ENCODE data around the gene PHIP. TPM values are rescaled to one million over a fixed set of nuclear protein-coding genes. Genes with fewer than 3 reads are reported as not detected.

PHIP gene
- total RNA-seq, 1 donor from 2014 or later = 32.0 TPM

DNA sequence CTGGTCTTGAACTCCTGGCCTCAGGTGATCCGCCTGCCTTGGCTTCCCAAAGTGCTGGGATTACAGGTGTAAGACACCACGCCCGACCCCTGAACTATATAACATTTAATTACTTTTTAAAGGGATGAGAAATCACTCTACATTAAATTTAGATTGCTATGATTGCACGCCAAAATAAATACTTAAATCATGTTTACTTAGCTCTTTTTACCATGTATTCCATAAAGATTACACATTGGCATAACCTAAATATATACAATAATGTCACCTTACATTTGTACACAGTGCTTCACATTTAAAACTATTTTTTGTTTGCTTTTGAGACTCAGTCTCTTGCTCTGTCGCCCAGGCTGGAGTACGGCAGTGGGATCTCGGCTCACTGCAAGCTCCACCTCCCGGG is 124.3 kb downstream of the PHIP start:
- peaks cover 86% of the 10 kb centered on the region for H3K36me3 ChIP-seq
- no peak overlapping the region for H3K4me3 ChIP-seq
- DNase-seq = no peak
- no peak for ATAC-seq
- intact Hi-C loops (cut with DNase I) = no loop called here
- H3K9me3 ChIP-seq = no peaks in the 10 kb centered on the region
- H3K4me1 ChIP-seq = no peaks in the 10 kb centered on the region
- no peak for TF ChIP-seq CTCF (IDR thresholded peaks at IDR 0.05)
- H3K27ac ChIP-seq = no peak overlapping the region
- H3K27me3 ChIP-seq = no peaks in the 10 kb centered on the region

DNA sequence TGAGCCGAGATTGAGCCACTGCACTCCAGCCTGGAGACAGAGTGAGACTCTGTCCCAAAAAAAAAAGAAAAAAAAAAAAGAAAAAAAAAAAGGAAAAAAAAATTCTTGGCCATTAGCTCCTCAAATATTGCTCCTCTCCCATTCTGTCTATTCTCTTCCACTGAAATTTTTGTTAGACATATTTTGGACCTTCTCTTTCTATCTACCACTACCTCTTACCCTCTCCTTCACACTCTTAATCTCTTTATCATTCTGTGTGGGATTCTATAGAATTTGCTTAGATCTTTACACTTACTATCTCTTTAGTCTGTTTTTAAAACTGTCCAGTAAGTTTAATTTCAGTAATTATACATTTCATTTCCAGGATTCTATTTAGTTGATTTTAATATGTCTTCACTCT is 125.7 kb downstream of the PHIP start:
- H3K4me3 ChIP-seq = no peak overlapping the region
- intact Hi-C loops (cut with DNase I) = no loop called here
- no peak overlapping the region for H3K27ac ChIP-seq
- ATAC-seq (no peak), DNase-seq (no peak)
- H3K4me1 ChIP-seq = no peaks in the 10 kb centered on the region
- no peak for TF ChIP-seq CTCF (IDR thresholded peaks at IDR 0.05)
- H3K9me3 ChIP-seq = no peaks in the 10 kb centered on the region
- H3K27me3 ChIP-seq = no peaks in the 10 kb centered on the region
- peaks cover 80% of the 10 kb centered on the region for H3K36me3 ChIP-seq

- no peak for TF ChIP-seq CTCF (IDR thresholded peaks at IDR 0.05)
- Histone ChIP-seq H3K4me3 (no peak overlapping the region), H3K27me3 (no peaks in the 10 kb centered on the region), H3K36me3 (peaks cover 81% of the 10 kb centered on the region), H3K4me1 (no peaks in the 10 kb centered on the region), H3K27ac (no peak overlapping the region), H3K9me3 (no peaks in the 10 kb centered on the region)
- DNase-seq (no peak), ATAC-seq (no peak)
- intact Hi-C loops (cut with DNase I) = no loop called here
Observed at GRCh38 chr6:78948785-78949184, 129.3 kb downstream of the PHIP start.

DNA sequence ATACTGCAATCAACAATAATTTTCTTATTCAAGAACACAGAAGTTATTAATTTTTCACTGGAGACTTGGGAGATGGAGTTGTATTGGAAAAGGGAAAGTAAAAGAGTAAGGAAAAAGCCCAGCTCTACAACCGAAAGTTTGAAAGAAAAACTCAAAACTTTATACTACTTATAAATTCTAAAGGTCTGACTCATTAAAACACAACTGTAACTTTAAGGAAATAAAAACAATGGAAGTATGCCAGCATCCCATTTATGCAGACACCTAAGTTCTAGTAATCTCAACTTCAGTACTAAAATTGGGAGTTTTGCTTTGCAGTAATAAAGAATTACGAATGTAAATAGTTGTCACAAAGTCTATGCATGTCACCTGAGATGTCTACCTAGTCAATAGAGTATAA is 130.1 kb downstream of the PHIP start:
- ATAC-seq = no peak
- TF ChIP-seq CTCF (IDR thresholded peaks at IDR 0.05) = no peak
- Histone ChIP-seq H3K4me3 (no peak overlapping the region), H3K27ac (no peak overlapping the region), H3K36me3 (peaks cover 81% of the 10 kb centered on the region), H3K27me3 (no peaks in the 10 kb centered on the region), H3K4me1 (no peaks in the 10 kb centered on the region), H3K9me3 (no peaks in the 10 kb centered on the region)
- intact Hi-C loops (cut with DNase I) = no loop called here
- no peak for DNase-seq

DNA sequence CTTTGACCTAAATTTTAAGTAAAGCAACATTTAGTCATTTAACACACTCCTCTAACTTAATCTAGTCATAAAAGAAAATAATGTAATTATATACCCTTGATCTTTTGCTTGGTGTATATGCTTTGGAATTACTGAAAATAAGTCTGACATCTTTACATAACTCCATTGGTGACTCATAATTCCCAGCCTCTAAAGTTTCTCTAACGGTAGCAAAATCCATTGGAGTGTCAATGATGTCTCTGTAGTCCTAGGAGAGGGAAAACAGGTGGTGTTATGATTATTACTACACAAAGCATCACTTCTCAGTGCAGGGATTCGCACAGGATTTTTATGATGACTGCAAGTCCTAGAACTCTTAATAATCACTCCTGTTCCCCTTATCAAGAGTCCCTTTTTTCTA is 130.5 kb downstream of the PHIP start:
- no peaks in the 10 kb centered on the region for H3K27me3 ChIP-seq
- DNase-seq (no peak), ATAC-seq (no peak)
- TF ChIP-seq CTCF (IDR thresholded peaks at IDR 0.05) = no peak
- H3K9me3 ChIP-seq = no peaks in the 10 kb centered on the region
- H3K27ac ChIP-seq = no peak overlapping the region
- no peaks in the 10 kb centered on the region for H3K4me1 ChIP-seq
- H3K4me3 ChIP-seq = no peak overlapping the region
- intact Hi-C loops (cut with DNase I) = no loop called here
- peaks cover 81% of the 10 kb centered on the region for H3K36me3 ChIP-seq

DNA sequence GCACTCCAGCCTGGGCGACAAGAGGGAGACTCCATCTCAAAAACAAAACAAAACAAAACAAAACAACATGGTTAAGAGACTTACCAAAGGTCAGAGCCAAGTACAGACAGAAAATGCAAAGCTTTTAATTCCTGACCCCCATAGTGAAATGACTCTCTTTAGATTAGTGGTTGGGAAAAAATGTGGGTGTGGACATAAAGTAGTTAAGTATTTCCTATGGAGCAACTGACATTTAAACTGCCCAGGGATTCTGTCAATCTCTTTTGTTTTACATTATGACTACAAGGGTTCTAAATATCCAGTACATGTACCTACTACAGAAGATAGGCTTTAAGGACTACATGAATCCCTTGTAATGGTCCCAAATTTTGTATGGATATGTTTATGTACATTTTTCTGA is 135.6 kb downstream of the PHIP start:
- intact Hi-C loops (cut with DNase I) = no loop called here
- ATAC-seq (no peak), DNase-seq (no peak)
- Histone ChIP-seq H3K4me1 (no peaks in the 10 kb centered on the region), H3K4me3 (no peak overlapping the region), H3K27me3 (no peaks in the 10 kb centered on the region), H3K36me3 (peaks cover 93% of the 10 kb centered on the region), H3K9me3 (no peaks in the 10 kb centered on the region), H3K27ac (no peak overlapping the region)
- no peak for TF ChIP-seq CTCF (IDR thresholded peaks at IDR 0.05)
